ENCODE results near the gene SYNGR2.

DNA sequence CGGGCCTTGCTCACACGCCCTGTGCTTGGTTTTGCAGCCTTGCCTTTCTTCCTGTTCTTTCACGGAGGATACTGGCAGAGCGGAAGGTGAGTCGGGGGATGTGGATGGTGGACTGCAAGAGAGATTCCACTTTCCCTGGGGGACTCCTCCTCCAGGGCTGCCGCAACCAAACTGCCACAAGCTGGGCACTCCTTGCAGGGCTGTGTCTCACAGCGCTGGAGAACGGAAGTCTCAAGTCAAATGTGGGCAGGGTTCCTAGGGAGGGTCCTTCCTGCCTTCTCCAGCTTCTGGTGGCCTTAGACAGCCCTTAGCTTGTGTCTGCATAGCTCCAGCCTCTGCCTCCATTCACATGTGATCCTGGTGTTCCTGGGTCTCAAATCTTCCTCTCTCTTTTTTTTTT, 34.3 kb downstream of the SYNGR2 start:
- TF ChIP-seq, protein P1, sequence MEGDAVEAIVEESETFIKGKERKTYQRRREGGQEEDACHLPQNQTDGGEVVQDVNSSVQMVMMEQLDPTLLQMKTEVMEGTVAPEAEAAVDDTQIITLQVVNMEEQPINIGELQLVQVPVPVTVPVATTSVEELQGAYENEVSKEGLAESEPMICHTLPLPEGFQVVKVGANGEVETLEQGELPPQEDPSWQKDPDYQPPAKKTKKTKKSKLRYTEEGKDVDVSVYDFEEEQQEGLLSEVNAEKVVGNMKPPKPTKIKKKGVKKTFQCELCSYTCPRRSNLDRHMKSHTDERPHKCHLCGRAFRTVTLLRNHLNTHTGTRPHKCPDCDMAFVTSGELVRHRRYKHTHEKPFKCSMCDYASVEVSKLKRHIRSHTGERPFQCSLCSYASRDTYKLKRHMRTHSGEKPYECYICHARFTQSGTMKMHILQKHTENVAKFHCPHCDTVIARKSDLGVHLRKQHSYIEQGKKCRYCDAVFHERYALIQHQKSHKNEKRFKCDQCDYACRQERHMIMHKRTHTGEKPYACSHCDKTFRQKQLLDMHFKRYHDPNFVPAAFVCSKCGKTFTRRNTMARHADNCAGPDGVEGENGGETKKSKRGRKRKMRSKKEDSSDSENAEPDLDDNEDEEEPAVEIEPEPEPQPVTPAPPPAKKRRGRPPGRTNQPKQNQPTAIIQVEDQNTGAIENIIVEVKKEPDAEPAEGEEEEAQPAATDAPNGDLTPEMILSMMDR (IDR thresholded peaks at IDR 0.05), result no peak
- no peak for TF ChIP-seq POLR2A (IDR thresholded peaks at IDR 0.05)

All from stomach (tissue), 4 donors.